Thyroid gland (tissue), 4 donors: ENCODE data around the gene RTBDN. TPM values are rescaled to one million over a fixed set of nuclear protein-coding genes. Genes with fewer than 3 reads are reported as not detected.

ENCODE experiments used
- DNase-seq, 2 donors: peaks; one replicate each; pipeline ENCODE4 v3.0.0-alpha.2; 2019
- H3K27ac ChIP-seq, 3 donors: fragments of 200-600 bp; sonication (generic); 1 replicate in 2 of 3; 2 replicates in 1 of 3; pipeline ENCODE4 v1.5.1; 2016 to 2019; ENCODE audit warnings: mild to moderate bottlenecking in 1 of 3, moderate library complexity in 1 of 3
- H3K27me3 ChIP-seq: fragments of 200-600 bp; sonication (generic); one replicate; pipeline ENCODE4 v1.5.1; 2019
- H3K36me3 ChIP-seq, 2 donors: fragments of 200-600 bp; sonication (generic); one replicate each; pipeline ENCODE4 v1.5.1; 2016 to 2019
- H3K4me1 ChIP-seq, 2 donors: fragments of 200-600 bp; sonication (generic); one replicate each; pipeline ENCODE4 v1.5.1; 2017 to 2019
- H3K4me3 ChIP-seq, 3 donors: fragments of 200-600 bp; sonication (generic); replicated peaks in 1 of 3; 1 replicate in 2 of 3; 2 replicates in 1 of 3; pipeline ENCODE4 v1.5.1; 2016; ENCODE audit warnings: mild to moderate bottlenecking in 1 of 3
- H3K9me3 ChIP-seq: fragments of 200-600 bp; sonication (generic); one replicate; pipeline ENCODE4 v1.5.1; 2017
- POLR2A ChIP-seq, 2 donors: fragments of 450-650 bp; IDR thresholded peaks; one replicate each; pipeline ENCODE4 v1.6.1; 2017; ENCODE audit warnings: antibody characterized with exemption in 2 of 2, mild to moderate bottlenecking in 2 of 2, moderate library complexity in 1 of 2
- WGBS, 2 donors: methylation state at CpG; one replicate each; pipeline ENCODE4 v1.1.5; 2017; 5-methylcytosine and 5-hydroxymethylcytosine counted together
- intact Hi-C: fragments of 100-400 bp; cut with DNase I; formaldehyde crosslinking; loops from one replicate; pipeline ENCODE4 v1.15.1; 2023
- total RNA-seq, 4 donors: library from RNA; depleted of rRNA; stranded (reverse); fragments of >200 nt; gene quantifications; one replicate each; pipeline ENCODE4 v1.2.3, GENCODE V29; 2016
- TF ChIP-seq, protein P1 (sequence below), 6 experiments: fragments of 200-600 bp in 3 of 6; fragments of 450-650 bp in 3 of 6; sonication (generic) in 3 of 6; IDR thresholded peaks; one replicate each; pipeline ENCODE4 v1.5.1; 2016 to 2019; ENCODE audit warnings: antibody characterized with exemption in 6 of 6, mild to moderate bottlenecking in 2 of 6, inconsistent platforms in 1 of 6, moderate library complexity in 1 of 6

Gene RTBDN
- total RNA-seq, 4 donors from 2014 or later = not detected

DNA sequence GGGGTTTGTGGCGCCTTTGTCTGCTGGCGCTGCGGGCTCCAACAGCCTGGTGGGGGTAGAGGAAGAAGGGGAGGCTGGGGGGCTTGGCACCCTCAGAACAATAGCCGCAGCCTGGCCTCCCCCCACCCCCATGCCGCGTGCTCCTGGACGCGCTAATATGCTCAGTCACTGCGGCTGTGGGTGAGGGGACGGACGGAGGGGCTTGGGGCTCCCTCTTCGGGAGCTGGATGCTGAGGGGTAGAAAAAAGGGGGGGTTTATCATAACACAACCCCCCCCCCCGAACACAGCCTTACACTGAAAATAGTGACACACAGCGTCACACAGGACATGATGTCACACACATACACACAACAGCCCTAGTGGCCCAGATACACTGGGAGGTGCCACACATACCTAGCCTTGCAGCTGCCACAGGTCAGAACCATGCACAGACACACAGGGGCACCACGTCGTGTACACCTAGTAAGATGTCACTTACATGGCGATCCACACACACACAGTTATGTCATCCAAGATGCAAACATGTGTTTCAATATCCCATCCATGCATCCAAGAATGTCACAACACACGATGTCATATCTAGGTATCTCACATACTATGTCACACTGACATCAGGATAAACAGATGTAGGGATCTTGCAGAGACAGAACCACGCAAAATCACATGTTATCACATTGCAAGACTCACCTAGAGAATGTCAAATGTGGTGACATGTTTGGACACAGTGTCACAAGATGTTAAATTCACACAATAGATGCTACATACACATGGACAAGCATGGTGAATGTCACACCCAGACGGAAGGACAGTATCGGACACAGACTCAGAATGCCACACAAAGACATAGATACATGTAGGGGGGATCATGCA is 4.7 kb upstream of the RTBDN start:
- H3K4me3 ChIP-seq = no peak overlapping the region
- H3K27ac ChIP-seq = no peak overlapping the region
- H3K27me3 ChIP-seq = peaks cover 53% of the 10 kb centered on the region
- no peaks in the 10 kb centered on the region for H3K36me3 ChIP-seq
- no peaks in the 10 kb centered on the region for H3K9me3 ChIP-seq
- DNase-seq = no peak
- WGBS, 2 donors = 35 to 40% methylated on average over 11 to 13 of the region's 21 CpGs
- no peak for TF ChIP-seq POLR2A (IDR thresholded peaks at IDR 0.05)
- TF ChIP-seq, protein P1, sequence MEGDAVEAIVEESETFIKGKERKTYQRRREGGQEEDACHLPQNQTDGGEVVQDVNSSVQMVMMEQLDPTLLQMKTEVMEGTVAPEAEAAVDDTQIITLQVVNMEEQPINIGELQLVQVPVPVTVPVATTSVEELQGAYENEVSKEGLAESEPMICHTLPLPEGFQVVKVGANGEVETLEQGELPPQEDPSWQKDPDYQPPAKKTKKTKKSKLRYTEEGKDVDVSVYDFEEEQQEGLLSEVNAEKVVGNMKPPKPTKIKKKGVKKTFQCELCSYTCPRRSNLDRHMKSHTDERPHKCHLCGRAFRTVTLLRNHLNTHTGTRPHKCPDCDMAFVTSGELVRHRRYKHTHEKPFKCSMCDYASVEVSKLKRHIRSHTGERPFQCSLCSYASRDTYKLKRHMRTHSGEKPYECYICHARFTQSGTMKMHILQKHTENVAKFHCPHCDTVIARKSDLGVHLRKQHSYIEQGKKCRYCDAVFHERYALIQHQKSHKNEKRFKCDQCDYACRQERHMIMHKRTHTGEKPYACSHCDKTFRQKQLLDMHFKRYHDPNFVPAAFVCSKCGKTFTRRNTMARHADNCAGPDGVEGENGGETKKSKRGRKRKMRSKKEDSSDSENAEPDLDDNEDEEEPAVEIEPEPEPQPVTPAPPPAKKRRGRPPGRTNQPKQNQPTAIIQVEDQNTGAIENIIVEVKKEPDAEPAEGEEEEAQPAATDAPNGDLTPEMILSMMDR (IDR thresholded peaks at IDR 0.05) = no peak
- peaks cover 7 to 10% of the 10 kb centered on the region in 2 donors for H3K4me1 ChIP-seq
- intact Hi-C loops = loop anchor here (5.0 kb wide), 1 partner anchor 67 kb away; no protein-coding TSS in a partner anchor

GRCh38 chr19:12838182-12838885 is 4.0 kb upstream of the RTBDN start, which contains the start of gene MAST1:
MAST1 (plus strand) TSS chr19:12838515; CDS start chr19:12838573, 58 bp downstream.
- 1 to 3% methylated on average over 26 to 27 of the region's 69 CpGs for WGBS, 2 donors
- Histone ChIP-seq H3K27ac (no peak within 1 kb of the TSS), H3K27me3 (peaks cover 60% of the 10 kb centered on the region), H3K36me3 (no peaks in the 10 kb centered on the region), H3K4me1 (peaks cover 10 to 18% of the 10 kb centered on the region in 2 donors), H3K9me3 (no peaks in the 10 kb centered on the region), H3K4me3 (no peak within 1 kb of the TSS)
- TF ChIP-seq POLR2A (IDR thresholded peaks at IDR 0.05) = no peak
- TF ChIP-seq, protein P1 (IDR thresholded peaks at IDR 0.05) = peak in 3 of 6 experiments; percentile 36 to 70 (median 41)
- intact Hi-C loops = loop anchor here (5.0 kb wide), 1 partner anchor 66 kb away; no protein-coding TSS in a partner anchor
- peak; percentile 15 to 26 for DNase-seq

DNA sequence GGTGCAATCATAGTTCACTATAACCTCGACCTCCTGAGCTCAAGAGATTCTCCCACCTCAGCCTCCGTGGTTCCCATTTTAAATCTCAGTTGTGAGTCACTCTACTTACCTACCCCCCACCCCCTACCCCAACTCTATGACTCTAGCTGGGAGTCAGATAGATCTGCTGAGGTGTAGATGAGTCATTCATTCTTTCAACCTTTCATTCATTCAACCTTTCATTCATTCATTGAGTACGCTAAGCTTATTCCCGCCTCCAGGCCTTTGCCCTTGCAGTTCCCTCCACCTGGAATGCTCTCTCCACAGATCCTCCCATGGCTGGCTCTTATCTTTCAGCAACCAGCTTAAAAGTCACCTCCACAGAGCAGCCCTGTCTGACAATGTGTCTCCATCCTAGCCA is 2.8 kb upstream of the RTBDN start:
- 81% methylated on average over 4 of the region's 4 CpGs for WGBS, 2 donors

DNA sequence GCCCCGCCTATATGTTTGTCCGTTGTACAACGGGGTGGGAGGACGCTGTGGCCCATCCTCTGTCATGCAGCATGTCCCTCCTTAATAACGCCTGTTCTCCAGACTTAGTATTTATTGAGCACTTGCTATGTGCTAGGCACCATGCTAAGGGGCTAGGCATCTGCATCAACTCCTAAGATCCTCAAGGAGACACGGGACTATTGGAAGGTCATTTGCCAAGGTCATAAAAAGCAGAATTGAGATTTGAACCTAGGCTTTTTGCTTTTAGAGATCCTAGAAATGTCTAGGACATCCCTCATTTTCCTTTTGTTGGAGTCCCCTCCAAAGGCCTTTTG is 2.1 kb upstream of the RTBDN start:
- Histone ChIP-seq H3K27me3 (peaks cover 64% of the 10 kb centered on the region), H3K9me3 (no peaks in the 10 kb centered on the region), H3K36me3 (no peaks in the 10 kb centered on the region), H3K4me1 (peaks cover 10 to 26% of the 10 kb centered on the region in 2 donors), H3K27ac (no peak overlapping the region), H3K4me3 (no peak overlapping the region)
- WGBS, 2 donors = 15 to 19% methylated on average over 6 of the region's 6 CpGs
- no peak for TF ChIP-seq POLR2A (IDR thresholded peaks at IDR 0.05)
- TF ChIP-seq, protein P1 (IDR thresholded peaks at IDR 0.05) = no peak
- DNase-seq = no peak
- intact Hi-C loops = loop anchor here (5.0 kb wide), 1 partner anchor 64 kb away; no protein-coding TSS in a partner anchor

More for the DNA sequence above, 2.8 kb upstream of the RTBDN start:
- H3K4me1 ChIP-seq = peaks cover 10 to 26% of the 10 kb centered on the region in 2 donors
- H3K9me3 ChIP-seq = no peaks in the 10 kb centered on the region
- peaks cover 67% of the 10 kb centered on the region for H3K27me3 ChIP-seq
- no peak overlapping the region for H3K4me3 ChIP-seq
- TF ChIP-seq, protein P1 (IDR thresholded peaks at IDR 0.05) = no peak
- no peak overlapping the region for H3K27ac ChIP-seq
- H3K36me3 ChIP-seq = no peaks in the 10 kb centered on the region
- DNase-seq = no peak
- intact Hi-C loops = loop anchor here (5.0 kb wide), 1 partner anchor 65 kb away; no protein-coding TSS in a partner anchor
